ENCODE data around the gene CRKL.

- no peak for TF ChIP-seq EP300 (IDR thresholded peaks at IDR 0.05)
- TF ChIP-seq FOSL2 (IDR thresholded peaks at IDR 0.05): no peak
- no peak for TF ChIP-seq FOSL2 (CRISPR knock-in tag; IDR thresholded peaks at IDR 0.05)
- TF ChIP-seq HMGXB4 (CRISPR knock-in tag; IDR thresholded peaks at IDR 0.05; ENCODE audit: borderline replicate concordance): no peak
- TF ChIP-seq MAFK (IDR thresholded peaks at IDR 0.05; ENCODE audit: partially characterized antibody): no peak
These were observed 11.4 kb downstream of the CRKL start for GRCh38 chr22:20928573-20928967.

Measured in A549 (cell line).